Measurements from ENCODE around the gene ARHGAP9.

Gene ARHGAP9

GRCh38 chr12:57456737-57457490 lies 22.8 kb downstream of the ARHGAP9 start:
- no peak overlapping the region for H3K27ac ChIP-seq (ENCODE audit: low read length)

GRCh38 chr12:57456145-57456700 lies 23.4 kb downstream of the ARHGAP9 start:
- Histone ChIP-seq H3K27ac (ENCODE audit: low read length) (no peak overlapping the region), H3K9me3 (ENCODE audit: insufficient read depth, low read depth, low read length) (no peaks in the 10 kb centered on the region), H3K27me3 (ENCODE audit: insufficient read depth, low read length) (peaks cover 11% of the 10 kb centered on the region), H3K36me3 (ENCODE audit: insufficient read depth, low read depth, low read length) (no peaks in the 10 kb centered on the region), H3K4me3 (ENCODE audit: low read length) (peak overlapping the region; percentile 57), H3K9ac (ENCODE audit: low read depth, low read length) (peak overlapping the region; percentile 67; the same call in 1 of the 2 replicates), H3K4me1 (ENCODE audit: insufficient read depth, low read length) (peaks cover 32% of the 10 kb centered on the region)

More at GRCh38 chr12:57456737-57457490, 22.8 kb downstream of the ARHGAP9 start:
- H3K9ac ChIP-seq (ENCODE audit: low read depth, low read length) = no peak overlapping the region
- peaks cover 11% of the 10 kb centered on the region for H3K27me3 ChIP-seq (ENCODE audit: insufficient read depth, low read length)
- no peak overlapping the region for H3K4me3 ChIP-seq (ENCODE audit: low read length)
- H3K36me3 ChIP-seq (ENCODE audit: insufficient read depth, low read depth, low read length) = no peaks in the 10 kb centered on the region
- H3K9me3 ChIP-seq (ENCODE audit: insufficient read depth, low read depth, low read length) = no peaks in the 10 kb centered on the region
- H3K4me1 ChIP-seq (ENCODE audit: insufficient read depth, low read length) = peaks cover 29% of the 10 kb centered on the region

GRCh38 chr12:57455374-57456144 lies 24.1 kb downstream of the ARHGAP9 start:
- Histone ChIP-seq H3K4me1 (ENCODE audit: insufficient read depth, low read length) (peaks cover 32% of the 10 kb centered on the region), H3K27ac (ENCODE audit: low read length) (peak overlapping the region; percentile 12), H3K36me3 (ENCODE audit: insufficient read depth, low read depth, low read length) (no peaks in the 10 kb centered on the region), H3K27me3 (ENCODE audit: insufficient read depth, low read length) (peaks cover 11% of the 10 kb centered on the region), H3K9me3 (ENCODE audit: insufficient read depth, low read depth, low read length) (no peaks in the 10 kb centered on the region), H3K4me3 (ENCODE audit: low read length) (peak overlapping the region; percentile 57), H3K9ac (ENCODE audit: low read depth, low read length) (peak overlapping the region; percentile 67; the same call in 1 of the 2 replicates)

GRCh38 chr12:57454566-57455373 lies 24.9 kb downstream of the ARHGAP9 start, which contains the start of gene INHBE:
Gene INHBE, plus strand, starts transcription at chr12:57455307. Its CDS starts 230 bp downstream, at chr12:57455537.
- Histone ChIP-seq H3K36me3 (ENCODE audit: insufficient read depth, low read depth, low read length) (no peaks in the 10 kb centered on the region), H3K4me1 (ENCODE audit: insufficient read depth, low read length) (peaks cover 32% of the 10 kb centered on the region), H3K9me3 (ENCODE audit: insufficient read depth, low read depth, low read length) (no peaks in the 10 kb centered on the region), H3K4me3 (ENCODE audit: low read length) (peak within 1 kb of the TSS; percentile 57), H3K27ac (ENCODE audit: low read length) (peak within 1 kb of the TSS; percentile 96), H3K27me3 (ENCODE audit: insufficient read depth, low read length) (peaks cover 6% of the 10 kb centered on the region), H3K9ac (ENCODE audit: low read depth, low read length) (peak within 1 kb of the TSS; percentile 86)

GRCh38 chr12:57454213-57454565 lies 25.5 kb downstream of the ARHGAP9 start:
- peak overlapping the region; percentile 86; the same call in 1 of the 2 replicates for H3K9ac ChIP-seq (ENCODE audit: low read depth, low read length)
- no peaks in the 10 kb centered on the region for H3K36me3 ChIP-seq (ENCODE audit: insufficient read depth, low read depth, low read length)
- H3K9me3 ChIP-seq (ENCODE audit: insufficient read depth, low read depth, low read length) = no peaks in the 10 kb centered on the region
- peaks cover 32% of the 10 kb centered on the region for H3K4me1 ChIP-seq (ENCODE audit: insufficient read depth, low read length)
- H3K27me3 ChIP-seq (ENCODE audit: insufficient read depth, low read length) = peaks cover 6% of the 10 kb centered on the region
- H3K27ac ChIP-seq (ENCODE audit: low read length) = peak overlapping the region; percentile 96
- H3K4me3 ChIP-seq (ENCODE audit: low read length) = no peak overlapping the region

GRCh38 chr12:57452937-57453509 lies 26.6 kb downstream of the ARHGAP9 start:
- Histone ChIP-seq H3K9ac (ENCODE audit: low read depth, low read length) (no peak overlapping the region), H3K4me1 (ENCODE audit: insufficient read depth, low read length) (peaks cover 25% of the 10 kb centered on the region), H3K4me3 (ENCODE audit: low read length) (no peak overlapping the region), H3K9me3 (ENCODE audit: insufficient read depth, low read depth, low read length) (no peaks in the 10 kb centered on the region), H3K36me3 (ENCODE audit: insufficient read depth, low read depth, low read length) (no peaks in the 10 kb centered on the region), H3K27ac (ENCODE audit: low read length) (no peak overlapping the region), H3K27me3 (ENCODE audit: insufficient read depth, low read length) (peaks cover 6% of the 10 kb centered on the region)

GRCh38 chr12:57452181-57452936 lies 27.3 kb downstream of the ARHGAP9 start:
- H3K4me1 ChIP-seq (ENCODE audit: insufficient read depth, low read length) = peaks cover 25% of the 10 kb centered on the region
- no peak overlapping the region for H3K27ac ChIP-seq (ENCODE audit: low read length)
- H3K9me3 ChIP-seq (ENCODE audit: insufficient read depth, low read depth, low read length) = no peaks in the 10 kb centered on the region
- peaks cover 6% of the 10 kb centered on the region for H3K27me3 ChIP-seq (ENCODE audit: insufficient read depth, low read length)
- H3K4me3 ChIP-seq (ENCODE audit: low read length) = no peak overlapping the region
- no peak overlapping the region; the same call in 1 of the 2 replicates for H3K9ac ChIP-seq (ENCODE audit: low read depth, low read length)
- H3K36me3 ChIP-seq (ENCODE audit: insufficient read depth, low read depth, low read length) = no peaks in the 10 kb centered on the region

GRCh38 chr12:57451233-57451778 lies 28.4 kb downstream of the ARHGAP9 start:
- Histone ChIP-seq H3K4me1 (ENCODE audit: insufficient read depth, low read length) (peaks cover 25% of the 10 kb centered on the region), H3K9ac (ENCODE audit: low read depth, low read length) (no peak overlapping the region), H3K4me3 (ENCODE audit: low read length) (no peak overlapping the region), H3K36me3 (ENCODE audit: insufficient read depth, low read depth, low read length) (no peaks in the 10 kb centered on the region), H3K27ac (ENCODE audit: low read length) (no peak overlapping the region), H3K27me3 (ENCODE audit: insufficient read depth, low read length) (peaks cover 6% of the 10 kb centered on the region; the same call in 1 of the 2 replicates), H3K9me3 (ENCODE audit: insufficient read depth, low read depth, low read length) (no peaks in the 10 kb centered on the region)

- Histone ChIP-seq H3K27me3 (ENCODE audit: insufficient read depth, low read length) (no peaks in the 10 kb centered on the region), H3K4me3 (ENCODE audit: low read length) (no peak overlapping the region), H3K27ac (ENCODE audit: low read length) (no peak overlapping the region), H3K9ac (ENCODE audit: low read depth, low read length) (no peak overlapping the region), H3K36me3 (ENCODE audit: insufficient read depth, low read depth, low read length) (no peaks in the 10 kb centered on the region), H3K4me1 (ENCODE audit: insufficient read depth, low read length) (peaks cover 16% of the 10 kb centered on the region), H3K9me3 (ENCODE audit: insufficient read depth, low read depth, low read length) (no peaks in the 10 kb centered on the region)
These were observed 29.6 kb downstream of the ARHGAP9 start for GRCh38 chr12:57450057-57450456.

- Histone ChIP-seq H3K27ac (ENCODE audit: low read length) (no peak overlapping the region), H3K4me3 (ENCODE audit: low read length) (no peak overlapping the region), H3K27me3 (ENCODE audit: insufficient read depth, low read length) (no peaks in the 10 kb centered on the region), H3K36me3 (ENCODE audit: insufficient read depth, low read depth, low read length) (no peaks in the 10 kb centered on the region), H3K9me3 (ENCODE audit: insufficient read depth, low read depth, low read length) (no peaks in the 10 kb centered on the region), H3K9ac (ENCODE audit: low read depth, low read length) (no peak overlapping the region), H3K4me1 (ENCODE audit: insufficient read depth, low read length) (peaks cover 12% of the 10 kb centered on the region)
These were observed 30.3 kb downstream of the ARHGAP9 start for GRCh38 chr12:57449375-57449774.

Measured in iPS-20b (cell line).